GM23248 (cell line): ENCODE results near the gene PALD1.

Source experiments
- EZH2 ChIP-seq: fragments of 200-600 bp; sonication (generic); IDR thresholded peaks from 2 replicates; pipeline ENCODE4 v1.6.1; 2018; ENCODE audit warnings: antibody characterized with exemption, mild to moderate bottlenecking; ENCODE audit not compliant: insufficient read depth, poor library complexity, severe bottlenecking
- EZH2phosphoT487 ChIP-seq: fragments of 200-600 bp; sonication (generic); IDR thresholded peaks from 2 replicates; pipeline ENCODE4 v1.6.1; 2018; ENCODE audit warnings: antibody characterized with exemption, moderate library complexity, mild to moderate bottlenecking, low read depth; ENCODE audit not compliant: insufficient read depth

DNA sequence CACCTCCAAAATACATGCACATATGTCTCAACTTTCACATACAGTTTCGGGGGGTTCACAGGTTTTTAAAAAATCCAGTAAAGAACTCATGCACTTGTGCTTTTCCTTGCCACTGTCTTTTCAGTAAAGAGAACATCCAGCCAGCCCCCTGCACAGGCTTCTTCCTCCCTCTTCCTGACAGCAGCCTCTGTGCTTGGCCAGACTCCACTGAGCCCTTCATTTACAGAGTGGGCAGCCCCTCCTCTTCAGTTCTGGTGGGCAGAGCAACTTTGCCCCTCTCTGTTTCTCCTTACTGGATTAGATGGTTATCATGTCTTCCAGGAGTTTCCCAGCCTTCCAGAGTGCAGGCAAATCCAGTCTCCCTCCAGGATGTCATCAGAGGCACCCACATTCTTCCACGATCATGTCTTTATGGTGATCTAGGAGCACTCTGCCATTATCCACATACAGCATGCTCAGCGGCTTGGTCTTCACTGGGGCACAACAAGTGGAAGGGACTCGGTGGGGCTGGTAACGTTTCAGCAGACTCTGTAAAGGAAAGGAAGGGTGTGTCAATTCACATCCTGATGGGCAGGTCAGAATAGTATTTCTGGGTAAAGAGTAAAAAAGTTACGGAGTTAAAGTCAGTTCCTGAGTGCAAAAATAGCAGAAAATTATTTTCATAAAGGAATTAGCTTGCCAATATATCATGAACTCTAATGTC lies 45.9 kb upstream of the PALD1 start:
- no peak for TF ChIP-seq EZH2
- TF ChIP-seq EZH2phosphoT487, result no peak
